Activated CD8-positive, alpha-beta memory T cell treated with anti-CD3 and anti-CD28 coated beads, Interleukin-2, amount 50 U/mL, for 4 hours (primary cell): ENCODE data around the gene CSRP3.
"Not testable (repeated sequence)": the region's sequence is repeated elsewhere in the genome, so short reads cannot be mapped to it uniquely, and the experiment has no call there.

Experiments used
- DNase-seq: peaks from one replicate; pipeline ENCODE4 v3.0.0-alpha.2; 2020

CSRP3 gene

DNA sequence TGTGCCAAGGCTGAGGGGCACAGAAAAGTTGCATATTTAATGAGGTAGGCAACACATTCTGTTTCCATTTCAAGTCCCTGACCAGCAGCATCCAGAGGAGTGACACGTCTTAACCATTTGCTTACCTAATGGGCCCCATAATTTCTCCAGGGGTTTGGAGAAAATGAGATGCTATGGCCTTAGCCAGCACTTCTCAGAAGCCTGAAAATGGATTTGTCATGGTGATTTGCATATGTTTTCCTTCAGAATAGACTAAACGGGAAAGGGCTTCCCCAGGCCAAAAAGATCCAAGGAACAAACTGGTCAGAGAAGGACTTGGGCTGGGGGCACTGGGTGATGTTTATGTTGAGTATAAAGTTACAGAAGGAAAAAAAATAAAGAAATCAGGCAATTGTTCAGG, 16.7 kb downstream of the CSRP3 start:
- DNase-seq = no peak

DNA sequence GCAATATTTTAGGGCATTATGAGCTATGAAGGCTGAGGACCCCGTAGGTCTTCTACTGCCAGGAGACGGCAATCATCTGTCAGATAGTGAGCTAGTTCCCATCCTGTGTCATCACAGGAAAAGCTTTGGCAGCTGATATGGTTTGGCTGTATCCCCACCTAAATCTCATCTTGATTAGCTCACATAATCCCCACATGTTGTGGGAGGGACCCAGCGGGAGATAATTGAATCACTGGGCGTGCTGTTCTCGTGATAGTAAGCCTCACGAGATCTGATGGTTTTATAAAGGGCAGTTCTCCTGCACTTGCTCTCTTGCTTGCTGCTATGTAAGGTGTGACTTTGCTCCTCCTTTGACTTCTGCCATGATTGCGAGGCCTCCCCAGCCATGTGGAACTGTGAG, 18.1 kb downstream of the CSRP3 start:
- DNase-seq = no peak

DNA sequence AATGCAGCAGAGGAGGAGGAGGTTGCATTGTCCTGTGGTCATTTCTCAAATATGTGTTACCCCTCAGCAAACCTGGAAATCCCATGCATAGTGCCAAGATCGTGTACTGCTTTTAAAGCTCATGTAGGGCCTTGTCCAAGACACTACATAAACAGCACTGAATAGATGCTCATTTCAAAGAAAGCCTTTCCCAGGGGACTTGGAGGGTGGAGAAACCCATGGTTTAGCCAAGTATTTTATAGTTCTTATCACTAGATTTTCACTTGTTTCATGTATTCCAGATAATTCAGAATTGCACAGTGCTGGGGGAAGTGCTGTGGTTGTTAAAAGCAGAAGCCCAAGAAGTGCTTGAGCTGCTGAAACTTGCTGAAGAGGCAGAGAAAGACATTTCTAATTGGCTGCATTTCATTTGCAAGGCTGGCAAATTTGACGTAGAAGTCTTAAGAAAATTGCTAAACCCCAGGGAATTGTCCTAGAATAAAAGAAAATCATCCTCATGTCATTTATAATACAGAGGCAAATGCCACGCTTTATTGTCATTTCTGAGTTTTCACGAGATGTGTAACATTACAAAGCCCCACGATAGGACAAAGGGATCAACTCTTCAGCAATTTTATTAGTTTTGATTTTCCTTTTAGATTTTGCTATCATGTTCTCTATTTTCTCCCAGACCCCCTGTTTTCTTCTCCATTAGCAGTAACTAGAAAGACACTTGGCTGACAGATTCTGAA, 20.1 kb downstream of the CSRP3 start:
- DNase-seq = no peak

DNA sequence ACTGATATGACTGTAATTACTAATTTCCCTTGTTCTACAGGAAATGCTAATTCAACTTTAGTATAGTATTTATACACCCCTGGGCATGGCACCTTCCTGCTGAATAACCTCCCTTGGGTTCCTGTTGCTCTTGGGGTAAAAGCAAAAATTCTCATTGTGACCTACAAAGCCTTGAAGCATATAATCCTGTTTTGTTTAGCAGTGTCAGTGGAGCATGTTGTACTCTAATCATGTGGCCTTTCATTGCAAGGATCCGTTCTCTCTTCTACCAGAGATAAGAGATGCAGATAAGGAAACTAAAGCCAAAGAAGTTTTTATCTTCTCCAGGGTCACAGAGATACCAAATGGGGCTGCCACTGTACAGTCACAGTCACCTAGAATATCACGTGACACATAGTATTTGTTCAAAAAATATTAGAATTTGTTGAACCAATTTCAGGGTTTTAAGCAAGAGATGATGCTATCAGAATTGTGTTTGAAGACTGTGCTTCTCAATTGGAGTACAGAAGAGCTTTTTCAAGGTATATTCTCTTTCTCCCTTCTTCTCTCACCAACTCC, 25.1 kb downstream of the CSRP3 start:
- no peak for DNase-seq

DNA sequence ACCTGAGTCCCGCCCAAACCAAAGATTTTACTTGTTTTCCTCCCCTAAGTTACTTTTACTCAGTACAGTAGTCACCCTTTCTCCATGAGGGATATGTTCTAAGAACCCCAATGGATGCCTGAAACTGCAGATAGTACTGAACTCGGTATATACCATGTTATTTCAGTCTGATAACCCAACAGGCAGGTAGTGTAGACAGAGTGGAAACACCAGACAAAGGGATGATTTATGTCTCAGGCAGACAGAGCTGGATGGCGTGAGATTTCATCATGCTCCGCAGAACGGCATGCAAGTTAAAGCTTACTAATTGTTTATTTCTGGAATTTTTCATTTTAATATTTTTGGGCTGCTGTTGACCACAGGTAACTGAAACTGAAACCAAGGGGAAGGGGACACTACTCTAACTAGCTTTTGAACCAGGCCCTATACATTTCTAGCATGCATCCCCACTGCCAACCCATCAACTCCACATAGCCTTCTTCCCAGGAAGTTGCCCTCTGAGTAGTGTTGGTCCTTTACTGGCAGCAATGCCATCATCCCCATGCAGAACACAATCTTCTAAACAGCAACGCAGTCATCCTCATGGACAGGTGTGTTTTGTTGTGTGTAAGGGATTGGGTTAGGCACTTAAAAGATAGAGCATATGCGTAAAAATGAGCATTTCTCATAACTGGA, 27.7 kb downstream of the CSRP3 start:
- no peak for DNase-seq

DNA sequence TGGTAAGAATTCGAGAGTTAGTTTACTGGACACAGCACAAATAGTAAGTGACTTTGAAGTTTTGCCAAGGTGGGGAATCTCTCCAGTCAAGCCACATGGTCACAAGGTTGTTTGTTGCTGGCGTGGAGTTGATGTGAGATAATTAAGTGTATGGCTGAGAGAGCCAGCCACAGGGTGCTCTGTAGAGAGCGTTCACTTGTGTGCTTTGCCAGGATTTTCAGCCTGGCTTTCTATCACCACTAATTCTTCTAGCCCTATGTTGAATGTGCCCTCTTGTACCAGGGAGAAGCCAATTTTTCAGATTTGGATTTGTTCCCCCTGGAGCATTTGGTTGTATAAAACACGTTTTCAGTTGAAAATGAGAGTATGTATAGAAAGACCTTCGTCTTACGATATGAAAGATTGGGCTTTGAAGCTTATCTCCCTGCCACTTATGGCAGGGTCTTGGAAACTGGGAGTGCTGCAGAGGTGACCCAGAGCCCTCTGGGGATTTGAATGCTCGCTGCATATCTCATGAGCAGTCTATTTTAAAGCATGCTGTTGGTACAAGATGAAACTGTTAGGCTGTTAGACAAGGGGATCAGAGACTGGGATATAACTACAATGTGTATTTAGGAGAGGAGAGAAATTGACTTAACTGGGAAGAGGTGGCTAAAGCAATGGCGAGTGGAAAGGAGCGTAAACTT, 28.6 kb downstream of the CSRP3 start:
- no peak for DNase-seq

DNA sequence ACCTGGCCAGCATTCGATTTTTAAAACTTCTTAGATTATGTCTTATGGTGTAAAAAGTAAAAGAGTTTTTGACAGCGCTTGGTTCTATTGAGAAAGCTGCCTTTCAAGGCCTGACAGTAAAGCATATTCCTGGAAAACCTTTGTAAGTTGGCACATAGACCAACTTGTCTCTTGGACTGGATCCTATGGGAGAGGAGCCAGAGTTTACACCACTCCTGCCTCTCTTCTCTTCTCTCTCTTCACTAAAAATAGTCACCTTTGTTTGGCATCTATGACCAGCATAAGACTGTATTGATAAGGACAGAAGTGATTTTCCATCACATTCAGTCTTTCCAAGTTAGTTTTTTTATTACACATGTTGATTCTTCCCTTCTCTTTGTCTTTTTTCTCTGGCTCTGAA, 33.7 kb downstream of the CSRP3 start:
- DNase-seq = no peak

DNA sequence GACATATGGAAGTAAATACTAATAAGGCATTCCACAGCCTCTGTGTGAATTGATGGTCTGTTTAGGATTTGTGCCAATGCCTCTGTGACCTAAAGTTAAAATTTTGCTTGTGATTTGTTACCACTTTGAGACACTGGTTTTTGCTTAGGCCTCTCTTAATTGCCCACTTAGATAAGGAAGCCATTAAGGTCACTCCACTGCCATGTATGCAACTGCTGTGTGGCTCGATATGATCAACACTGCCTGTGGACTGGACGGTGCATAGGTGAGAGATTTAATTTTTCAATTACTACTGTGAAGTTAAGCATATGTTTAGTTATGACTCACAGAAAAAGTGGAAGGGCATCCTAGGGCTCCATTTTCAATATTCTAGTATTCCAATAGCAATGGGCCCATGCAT, 36.9 kb downstream of the CSRP3 start:
- no peak for DNase-seq

DNA sequence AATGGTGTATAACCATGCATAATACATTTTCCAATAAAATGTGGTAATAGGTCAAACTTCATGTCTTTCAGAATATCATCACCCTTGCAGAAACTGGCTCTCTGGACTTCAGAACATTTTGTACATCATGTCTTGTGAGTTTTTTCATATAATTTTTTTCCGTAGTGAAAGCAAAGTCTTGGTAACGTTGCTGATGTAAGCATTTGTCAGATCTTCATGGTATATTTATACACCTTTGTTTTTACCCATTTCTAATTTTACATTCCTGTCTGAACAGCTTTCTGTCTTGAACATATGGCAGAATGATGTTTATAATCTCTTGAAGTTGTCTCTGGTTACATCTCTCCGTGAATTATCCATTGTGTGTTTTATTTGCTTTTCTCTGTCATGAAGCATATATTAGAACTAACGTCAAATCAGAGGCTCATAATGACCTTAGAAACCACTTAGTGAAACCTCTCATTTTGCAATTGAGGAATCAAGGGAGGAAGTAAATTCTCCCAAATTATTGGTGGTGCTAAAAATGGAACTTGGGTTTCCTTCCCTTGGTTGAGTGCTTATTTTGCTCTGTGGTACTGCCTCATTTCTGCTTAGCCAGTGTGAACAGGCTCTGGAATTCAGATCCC, 37.4 kb downstream of the CSRP3 start:
- no peak for DNase-seq

DNA sequence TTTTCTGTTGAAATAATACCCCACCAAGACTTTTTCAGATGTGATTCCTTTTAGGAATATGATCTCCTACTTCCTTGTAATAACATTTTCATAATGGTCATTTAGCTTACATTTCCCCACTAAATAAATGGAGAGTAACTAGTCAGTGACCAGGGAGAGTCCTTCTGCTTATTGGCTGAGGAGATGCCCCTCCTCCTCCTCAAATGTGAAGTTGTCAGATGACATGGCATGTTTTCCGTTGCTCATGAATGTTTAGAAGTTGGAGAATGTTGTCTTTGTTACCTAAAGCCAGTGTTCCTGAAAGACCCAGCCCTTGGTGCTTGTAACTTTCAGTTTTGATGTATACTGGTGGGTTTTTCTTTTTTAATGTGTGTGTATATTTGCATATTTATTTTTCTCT, 38.2 kb downstream of the CSRP3 start:
- DNase-seq = no peak

DNA sequence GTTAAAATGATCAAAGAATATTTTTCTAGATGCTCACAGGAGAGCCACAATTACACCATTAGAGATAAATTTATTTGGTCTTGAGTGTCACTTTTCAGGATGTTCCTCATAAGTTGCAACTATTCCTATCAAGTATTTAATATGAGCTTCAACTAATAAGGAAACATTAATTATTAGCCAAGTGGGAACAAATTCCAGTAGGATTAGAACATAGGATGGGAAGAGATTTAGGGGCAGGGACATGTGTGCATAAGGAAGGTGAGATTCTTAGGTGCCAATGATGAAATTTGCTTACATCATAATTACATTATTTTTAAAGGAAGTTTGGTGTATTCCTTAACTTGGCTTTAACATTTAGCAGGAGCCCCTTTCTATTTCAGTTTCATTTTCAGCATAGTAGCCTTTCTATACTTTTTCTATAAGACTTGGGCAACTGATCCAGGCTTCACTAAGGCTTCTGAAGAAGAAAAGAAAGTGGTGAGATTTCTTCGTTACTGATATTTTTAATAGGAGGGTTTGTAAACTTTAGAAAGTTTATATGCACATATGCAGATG, 38.8 kb downstream of the CSRP3 start:
- no peak for DNase-seq

DNA sequence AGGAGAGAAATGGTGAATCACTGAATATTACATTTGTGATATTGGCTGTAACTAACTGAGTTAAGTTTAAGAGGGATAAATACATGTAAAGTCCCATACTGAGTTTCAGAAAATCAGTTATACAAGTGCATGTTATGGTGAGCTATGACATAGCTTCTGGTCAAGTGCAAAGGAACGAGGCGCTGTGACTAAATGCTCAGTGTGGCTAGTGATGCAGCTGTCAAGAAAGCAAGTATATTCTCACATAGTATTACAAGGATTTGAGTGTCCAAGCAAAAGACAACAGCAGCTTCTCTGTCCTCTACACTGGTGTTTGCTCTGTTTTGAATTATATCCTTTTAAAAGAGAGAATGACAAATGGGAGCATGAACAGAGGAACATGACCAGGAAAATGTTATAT, 40.1 kb downstream of the CSRP3 start:
- no peak for DNase-seq

DNA sequence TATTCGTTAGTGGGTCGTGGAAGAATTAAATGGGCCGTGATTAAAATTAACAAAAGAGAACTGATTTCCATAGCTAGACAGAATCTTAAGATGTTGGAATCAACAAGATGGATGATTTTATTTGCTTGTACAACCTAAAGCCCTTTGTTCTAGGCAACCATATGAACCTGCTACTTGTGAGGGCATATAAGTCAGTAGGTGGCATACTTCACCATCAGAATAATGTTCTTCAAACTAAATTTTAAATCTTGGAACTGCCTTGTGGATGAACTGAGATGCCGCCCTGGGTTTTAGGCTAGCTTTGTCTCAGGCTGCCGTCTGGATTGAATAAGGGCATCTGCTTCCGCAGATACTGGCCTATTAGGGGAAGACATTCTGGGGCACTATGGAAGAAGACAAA, 40.9 kb downstream of the CSRP3 start:
- DNase-seq = no peak

DNA sequence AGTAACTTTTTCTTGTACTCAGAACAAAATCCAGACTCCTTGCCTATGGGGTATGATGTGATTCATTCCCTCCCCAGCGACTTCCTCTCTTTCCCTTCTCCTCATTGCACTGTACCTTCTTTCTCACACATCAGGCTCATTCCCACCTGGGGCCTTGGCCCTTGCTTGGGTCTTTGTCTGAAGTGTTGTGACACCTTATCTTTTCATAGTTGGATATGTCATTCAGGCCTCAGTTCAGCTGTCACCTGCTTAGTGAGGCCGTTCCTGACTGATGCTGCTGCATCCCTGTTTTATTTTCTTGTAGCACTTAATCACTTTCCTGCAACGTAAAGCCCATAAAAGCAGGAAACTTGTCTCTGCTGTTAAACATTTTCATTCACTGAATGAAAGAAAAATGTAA, 44.9 kb downstream of the CSRP3 start:
- no peak for DNase-seq

DNA sequence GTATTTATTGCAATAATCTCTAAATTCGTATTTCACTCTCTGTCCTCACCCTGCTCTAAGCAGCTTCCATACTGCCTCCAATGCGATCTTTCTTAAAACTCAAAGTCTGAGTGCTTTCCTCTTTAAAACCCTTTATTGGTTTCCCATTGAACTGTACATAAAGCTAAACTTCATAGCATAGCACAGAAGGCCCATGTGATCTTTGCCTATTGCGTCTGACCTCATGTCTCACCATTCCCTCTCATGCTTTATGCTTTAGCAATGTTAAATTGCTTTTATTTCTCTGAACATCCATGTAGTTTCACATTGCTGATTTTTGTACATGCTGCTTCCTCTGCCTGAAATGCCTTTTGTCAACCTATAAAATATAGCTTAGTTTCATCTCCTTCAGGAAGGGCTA, 56.5 kb downstream of the CSRP3 start:
- DNase-seq = no peak

DNA sequence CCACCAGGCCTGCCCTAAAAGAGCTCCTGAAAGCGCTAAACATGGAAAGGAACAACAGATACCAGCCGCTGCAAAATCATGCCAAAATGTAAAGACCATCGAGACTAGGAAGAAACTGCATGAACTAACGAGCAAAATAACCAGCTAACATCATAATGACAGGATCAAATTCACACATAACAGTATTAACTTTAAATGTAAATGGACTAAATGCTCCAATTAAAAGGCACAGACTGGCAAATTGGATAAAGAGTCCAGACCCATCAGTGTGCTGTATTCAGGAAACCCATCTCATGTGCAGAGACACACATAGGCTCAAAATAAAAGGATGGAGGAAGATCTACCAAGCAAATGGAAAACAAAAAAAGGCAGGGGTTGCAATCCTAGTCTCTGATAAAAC, 64.9 kb downstream of the CSRP3 start:
- DNase-seq = not testable (repeated sequence)

DNA sequence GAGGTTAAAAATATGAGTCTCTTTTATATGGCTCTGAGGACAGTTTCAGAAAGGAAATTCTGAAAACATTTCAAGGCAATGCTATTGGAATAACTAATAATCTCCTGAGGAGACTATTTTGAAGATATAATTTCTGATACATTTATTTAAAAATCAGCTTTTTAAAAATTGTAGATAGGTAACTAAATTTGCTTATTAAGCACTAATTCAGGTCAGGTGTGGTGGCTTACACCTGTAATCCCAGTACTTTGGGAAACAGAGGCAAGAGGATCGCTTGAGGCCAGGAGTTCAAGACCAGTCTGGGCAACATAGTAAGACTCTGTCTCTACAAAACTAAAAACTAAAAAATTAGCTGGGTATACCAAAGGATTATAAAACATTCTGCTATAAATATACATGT, 67.8 kb downstream of the CSRP3 start:
- no peak for DNase-seq
